Superior temporal gyrus (tissue), 1 donor: Measurements from ENCODE around the gene SLAMF6.
"Not testable (repeated sequence)": the region's sequence is repeated elsewhere in the genome, so short reads cannot be mapped to it uniquely, and the experiment has no call there.

Source experiments
- DNase-seq: peaks from one replicate; pipeline ENCODE4 v3.0.0-alpha.2; 2016; ENCODE audit errors: extremely low spot score

The SLAMF6 gene

GRCh38 chr1:160542303-160542945 lies 19.4 kb upstream of the SLAMF6 start:
- DNase-seq: no peak

GRCh38 chr1:160541622-160542302 lies 18.7 kb upstream of the SLAMF6 start:
- DNase-seq: no peak

GRCh38 chr1:160540859-160541233 lies 17.8 kb upstream of the SLAMF6 start:
- DNase-seq: no peak

GRCh38 chr1:160539990-160540858 lies 17.2 kb upstream of the SLAMF6 start:
- no peak for DNase-seq

GRCh38 chr1:160539684-160539989 lies 16.6 kb upstream of the SLAMF6 start:
- DNase-seq: no peak

- DNase-seq: no peak
Measured at GRCh38 chr1:160538985-160539651, 16.1 kb upstream of the SLAMF6 start.

GRCh38 chr1:160537714-160538665 lies 14.9 kb upstream of the SLAMF6 start:
- no peak for DNase-seq

GRCh38 chr1:160534823-160535605 lies 12.0 kb upstream of the SLAMF6 start:
- DNase-seq: no peak

- not testable (repeated sequence) for DNase-seq
Measured at GRCh38 chr1:160532557-160532813, 9.4 kb upstream of the SLAMF6 start.

GRCh38 chr1:160531809-160532556 lies 8.9 kb upstream of the SLAMF6 start:
- DNase-seq: not testable (repeated sequence)

GRCh38 chr1:160529401-160529952 lies 6.4 kb upstream of the SLAMF6 start:
- not testable (repeated sequence) for DNase-seq

GRCh38 chr1:160523789-160524188 lies 734 bp upstream of the SLAMF6 start:
- DNase-seq: not testable (repeated sequence)

GRCh38 chr1:160522136-160522535 lies 919 bp downstream of the SLAMF6 start:
- DNase-seq: no peak

- no peak for DNase-seq
Measured at GRCh38 chr1:160521554-160521953, 1.5 kb downstream of the SLAMF6 start.

GRCh38 chr1:160520999-160521398 lies 2.1 kb downstream of the SLAMF6 start:
- DNase-seq: no peak

- DNase-seq: no peak
Measured at GRCh38 chr1:160520582-160520981, 2.5 kb downstream of the SLAMF6 start.

GRCh38 chr1:160519642-160520435 lies 3.2 kb downstream of the SLAMF6 start:
- no peak for DNase-seq

- DNase-seq: not testable (repeated sequence)
Measured at GRCh38 chr1:160517519-160517918, 5.5 kb downstream of the SLAMF6 start.

GRCh38 chr1:160515908-160516307 lies 7.1 kb downstream of the SLAMF6 start:
- not testable (repeated sequence) for DNase-seq
